Neuron (in vitro differentiated cells): ENCODE measurements around the gene SYT1.

Experiments
- H2AFZ ChIP-seq: one replicate; pipeline ENCODE4 v1.6.1; 2013; ENCODE audit warnings: low read depth, mild to moderate bottlenecking, inconsistent platforms, low read length, moderate library complexity
- H3K27me3 ChIP-seq: one replicate; pipeline ENCODE4 v1.6.1; 2013; ENCODE audit warnings: low read length; ENCODE audit not compliant: insufficient read depth
- H3K36me3 ChIP-seq: one replicate; pipeline ENCODE4 v1.6.1; 2013; ENCODE audit warnings: low read length; ENCODE audit not compliant: insufficient read depth
- H3K4me1 ChIP-seq: one replicate; pipeline ENCODE4 v1.6.1; 2013; ENCODE audit warnings: low read length; ENCODE audit not compliant: insufficient read depth
- H3K4me3 ChIP-seq: 2 replicates; pipeline ENCODE4 v1.5.1; 2013; ENCODE audit warnings: mild to moderate bottlenecking, low read length, moderate library complexity
- H3K9me3 ChIP-seq: one replicate; pipeline ENCODE4 v1.6.1; 2013; ENCODE audit warnings: low read length

Gene SYT1

DNA sequence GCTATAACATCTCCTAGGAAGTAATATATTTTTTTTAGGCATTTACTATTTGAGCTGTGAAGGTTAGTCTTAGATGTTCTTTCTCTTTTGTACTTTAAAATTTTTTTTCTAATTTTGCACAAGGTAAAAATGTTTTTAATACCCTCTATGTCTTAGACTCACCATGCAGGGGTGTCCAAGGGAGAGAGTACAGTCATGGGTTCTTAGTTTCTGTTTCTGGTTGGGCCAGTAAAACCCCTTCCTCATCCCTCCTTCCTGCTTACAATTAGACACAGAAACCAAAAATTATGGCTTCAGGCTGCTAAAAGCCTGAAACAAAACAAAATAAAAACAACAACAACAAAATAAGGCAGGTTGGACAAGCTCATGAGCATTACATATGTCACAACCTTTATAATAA is 193.0 kb downstream of the SYT1 start:
- Histone ChIP-seq H3K4me3 (no peak overlapping the region), H2AFZ (no peak overlapping the region), H3K36me3 (no peaks in the 10 kb centered on the region), H3K4me1 (peaks cover 19% of the 10 kb centered on the region), H3K9me3 (no peaks in the 10 kb centered on the region), H3K27me3 (no peaks in the 10 kb centered on the region)

DNA sequence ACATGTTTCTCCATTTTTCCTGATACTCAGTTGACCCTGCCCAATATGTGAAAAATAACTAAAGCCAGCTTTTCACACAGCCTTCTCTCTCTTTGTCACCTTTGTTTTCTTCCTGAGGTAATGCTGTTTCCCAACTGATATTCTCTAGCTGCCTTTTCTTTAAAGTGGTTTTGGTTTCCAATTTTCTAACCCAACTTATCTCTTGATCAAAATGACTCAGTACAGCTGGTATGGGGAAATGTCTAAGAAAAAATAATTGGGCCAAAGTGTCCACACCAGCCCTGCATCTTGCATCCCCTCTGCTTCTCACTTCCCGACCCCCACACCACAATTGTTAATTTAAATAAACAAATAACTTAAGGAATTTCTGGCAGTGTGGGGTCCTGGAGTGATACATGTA is 193.8 kb downstream of the SYT1 start:
- H2AFZ ChIP-seq = no peak overlapping the region
- H3K9me3 ChIP-seq = no peaks in the 10 kb centered on the region
- H3K4me1 ChIP-seq = peaks cover 27% of the 10 kb centered on the region
- no peaks in the 10 kb centered on the region for H3K36me3 ChIP-seq
- H3K4me3 ChIP-seq = no peak overlapping the region
- H3K27me3 ChIP-seq = no peaks in the 10 kb centered on the region

DNA sequence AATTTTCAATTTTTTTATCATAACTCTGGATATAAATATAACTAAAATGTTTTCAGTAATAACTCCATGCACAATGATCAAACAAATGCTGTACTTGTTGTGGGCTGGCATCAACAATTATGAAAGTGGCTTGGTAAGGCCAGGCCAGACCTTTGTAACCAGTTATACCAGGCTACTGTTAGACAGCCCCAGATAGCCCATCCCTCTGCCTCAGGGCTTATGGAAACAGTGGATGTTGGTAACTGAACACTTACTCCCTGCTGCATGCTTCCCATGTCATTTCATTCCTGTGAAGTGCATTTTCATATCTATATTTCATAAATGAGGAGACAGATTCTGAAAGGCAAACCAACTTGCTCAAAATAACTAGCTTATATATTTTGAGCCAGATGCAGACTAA is 195.0 kb downstream of the SYT1 start:
- Histone ChIP-seq H3K4me1 (peaks cover 34% of the 10 kb centered on the region), H3K27me3 (no peaks in the 10 kb centered on the region), H3K4me3 (no peak overlapping the region), H2AFZ (no peak overlapping the region), H3K9me3 (no peaks in the 10 kb centered on the region), H3K36me3 (no peaks in the 10 kb centered on the region)

DNA sequence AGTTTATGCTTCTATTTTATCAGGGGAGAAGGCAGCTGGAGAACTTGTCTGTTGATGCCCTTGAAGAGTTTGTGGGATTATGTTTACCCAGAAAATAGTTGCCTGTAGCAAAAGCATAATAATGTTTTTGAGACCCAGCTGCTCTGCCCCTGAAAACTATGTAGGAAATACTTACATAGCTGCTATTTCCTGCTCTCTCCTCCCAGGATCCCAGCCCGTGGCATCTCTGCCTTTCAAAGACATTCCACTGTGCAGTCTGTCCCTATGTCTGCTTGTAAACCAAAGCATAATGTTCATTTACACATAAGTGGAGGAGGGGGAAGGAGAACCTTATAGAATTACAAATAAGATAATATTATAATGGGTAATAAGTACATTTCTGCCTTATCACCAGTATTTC is 198.7 kb downstream of the SYT1 start:
- Histone ChIP-seq H3K4me3 (no peak overlapping the region), H3K27me3 (no peaks in the 10 kb centered on the region), H2AFZ (no peak overlapping the region), H3K36me3 (no peaks in the 10 kb centered on the region), H3K4me1 (peaks cover 34% of the 10 kb centered on the region), H3K9me3 (no peaks in the 10 kb centered on the region)

DNA sequence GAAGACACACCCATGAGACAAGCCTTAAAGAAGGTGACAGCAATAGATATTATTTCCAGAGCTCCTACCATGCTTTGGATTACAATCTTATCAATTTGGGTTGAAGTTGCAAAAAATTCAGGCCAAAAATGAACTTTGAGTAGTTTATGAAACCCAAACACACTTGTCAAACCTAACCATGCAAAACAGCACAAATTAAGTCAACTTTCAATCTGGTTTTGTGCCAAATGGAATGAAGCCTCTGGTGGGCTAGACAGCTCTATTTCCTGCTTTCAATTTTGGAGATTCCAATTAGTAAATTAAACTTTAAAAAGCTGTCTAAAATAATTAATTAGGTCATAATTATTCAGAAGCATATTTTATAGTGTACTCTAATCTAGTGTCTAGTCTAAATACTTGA is 203.4 kb downstream of the SYT1 start:
- no peaks in the 10 kb centered on the region for H3K9me3 ChIP-seq
- no peak overlapping the region for H3K4me3 ChIP-seq
- H2AFZ ChIP-seq = no peak overlapping the region
- no peaks in the 10 kb centered on the region for H3K27me3 ChIP-seq
- no peaks in the 10 kb centered on the region for H3K36me3 ChIP-seq
- H3K4me1 ChIP-seq = peaks cover 11% of the 10 kb centered on the region

DNA sequence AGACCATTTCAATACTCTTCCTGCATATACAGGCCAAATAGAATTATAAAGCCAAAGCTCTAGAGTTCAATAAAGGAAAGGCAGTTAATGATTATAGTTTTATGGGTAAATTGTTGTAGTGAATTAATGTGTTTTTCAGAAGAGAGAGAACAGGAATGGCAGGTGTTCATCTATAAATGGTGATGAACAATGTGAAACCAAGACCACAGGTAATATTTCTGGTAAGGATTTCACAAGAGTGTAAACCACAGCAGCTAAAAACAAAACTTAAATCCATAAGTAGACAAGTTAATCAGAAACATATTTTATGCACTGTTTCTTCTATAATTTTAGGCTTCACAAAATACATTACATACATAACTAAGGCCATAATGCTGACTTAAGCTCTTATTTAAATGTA is 204.4 kb downstream of the SYT1 start:
- Histone ChIP-seq H3K27me3 (no peaks in the 10 kb centered on the region), H3K9me3 (no peaks in the 10 kb centered on the region), H3K4me3 (no peak overlapping the region), H2AFZ (no peak overlapping the region), H3K4me1 (peaks cover under 1% of the 10 kb centered on the region), H3K36me3 (no peaks in the 10 kb centered on the region)

DNA sequence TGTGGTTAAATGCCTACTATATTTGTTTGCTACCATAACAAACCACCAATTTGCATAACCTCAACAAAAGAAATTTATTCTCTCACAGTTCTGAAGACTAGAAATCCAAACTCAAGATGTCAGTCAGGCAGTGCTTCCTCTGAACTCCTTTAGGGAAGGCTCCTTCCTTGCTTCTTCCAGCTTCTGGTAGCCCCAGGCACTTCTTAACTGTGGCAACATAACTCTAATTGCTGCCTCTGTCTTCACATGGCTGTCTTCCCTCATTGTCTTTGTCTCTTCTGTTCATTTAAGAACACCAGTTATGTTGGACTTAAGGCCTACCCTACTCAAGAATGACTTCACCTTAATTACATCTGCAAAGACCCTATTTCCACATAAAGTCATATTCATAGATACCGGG is 206.9 kb downstream of the SYT1 start:
- no peaks in the 10 kb centered on the region for H3K36me3 ChIP-seq
- no peaks in the 10 kb centered on the region for H3K4me1 ChIP-seq
- H3K4me3 ChIP-seq = no peak overlapping the region
- H2AFZ ChIP-seq = no peak overlapping the region
- no peaks in the 10 kb centered on the region for H3K27me3 ChIP-seq
- no peaks in the 10 kb centered on the region for H3K9me3 ChIP-seq

DNA sequence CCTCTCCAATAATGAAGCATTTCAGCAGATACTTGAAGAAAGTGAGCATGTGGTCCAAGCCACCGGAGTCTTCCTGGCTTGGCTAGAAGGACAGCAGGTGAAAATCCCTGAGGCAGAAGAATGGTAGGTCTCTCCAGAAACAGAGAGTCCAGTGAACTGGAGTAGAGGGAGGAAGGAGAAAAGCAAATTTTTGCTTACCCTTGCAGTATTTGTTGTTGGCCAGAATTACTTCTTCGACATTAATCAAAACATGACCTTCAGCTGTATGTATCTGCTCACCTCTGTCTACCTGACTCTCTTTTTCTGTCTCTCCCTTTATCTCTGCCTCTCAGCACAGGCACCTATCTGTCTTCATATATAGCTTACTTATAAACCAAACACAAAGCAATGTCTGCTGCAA is 208.9 kb downstream of the SYT1 start:
- no peaks in the 10 kb centered on the region for H3K9me3 ChIP-seq
- H3K27me3 ChIP-seq = no peaks in the 10 kb centered on the region
- no peak overlapping the region for H2AFZ ChIP-seq
- H3K4me3 ChIP-seq = no peak overlapping the region
- no peaks in the 10 kb centered on the region for H3K36me3 ChIP-seq
- no peaks in the 10 kb centered on the region for H3K4me1 ChIP-seq

DNA sequence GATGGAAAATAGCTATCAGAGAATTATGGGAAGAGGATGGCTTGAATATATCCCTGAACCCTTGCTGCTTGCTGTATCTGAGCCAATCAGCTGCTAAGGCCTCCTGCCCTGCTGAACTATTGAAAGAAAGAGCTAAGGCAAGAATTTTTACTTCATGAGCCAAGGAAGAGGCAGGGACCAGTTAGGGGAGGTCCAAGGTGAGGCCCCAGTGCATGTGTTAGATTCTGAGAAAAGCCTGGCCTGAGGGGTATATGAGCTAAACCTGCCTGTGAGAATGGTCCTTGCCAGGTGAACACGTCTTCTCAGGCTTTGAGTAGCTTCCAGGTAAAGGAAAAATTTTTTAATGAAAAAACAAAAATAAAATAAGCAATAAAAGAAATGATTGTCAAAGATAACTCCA is 218.0 kb downstream of the SYT1 start:
- Histone ChIP-seq H2AFZ (no peak overlapping the region), H3K4me3 (no peak overlapping the region), H3K4me1 (no peaks in the 10 kb centered on the region), H3K27me3 (no peaks in the 10 kb centered on the region), H3K36me3 (peaks cover 3% of the 10 kb centered on the region), H3K9me3 (peaks cover 2% of the 10 kb centered on the region)

DNA sequence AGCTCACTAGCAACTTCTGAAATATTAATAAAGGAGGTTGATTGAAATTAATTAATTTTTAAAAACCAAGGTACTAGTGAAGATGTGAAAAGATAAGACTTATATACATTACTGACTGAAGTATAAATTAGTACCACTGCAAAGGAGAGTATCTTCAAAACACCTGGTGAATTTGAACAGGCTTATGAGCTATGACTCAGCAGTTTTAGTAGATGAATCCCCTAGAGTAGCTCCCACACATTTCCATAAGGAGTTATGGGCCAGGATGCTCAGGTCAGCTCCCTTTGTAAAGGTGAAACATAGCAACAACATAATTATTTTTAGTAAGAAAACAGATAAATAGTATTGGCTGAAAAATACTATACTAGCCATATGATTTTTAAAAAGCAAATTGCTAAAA is 218.6 kb downstream of the SYT1 start:
- Histone ChIP-seq H3K4me3 (no peak overlapping the region), H2AFZ (no peak overlapping the region), H3K27me3 (no peaks in the 10 kb centered on the region), H3K4me1 (no peaks in the 10 kb centered on the region), H3K9me3 (peaks cover 2% of the 10 kb centered on the region), H3K36me3 (peaks cover 3% of the 10 kb centered on the region)

DNA sequence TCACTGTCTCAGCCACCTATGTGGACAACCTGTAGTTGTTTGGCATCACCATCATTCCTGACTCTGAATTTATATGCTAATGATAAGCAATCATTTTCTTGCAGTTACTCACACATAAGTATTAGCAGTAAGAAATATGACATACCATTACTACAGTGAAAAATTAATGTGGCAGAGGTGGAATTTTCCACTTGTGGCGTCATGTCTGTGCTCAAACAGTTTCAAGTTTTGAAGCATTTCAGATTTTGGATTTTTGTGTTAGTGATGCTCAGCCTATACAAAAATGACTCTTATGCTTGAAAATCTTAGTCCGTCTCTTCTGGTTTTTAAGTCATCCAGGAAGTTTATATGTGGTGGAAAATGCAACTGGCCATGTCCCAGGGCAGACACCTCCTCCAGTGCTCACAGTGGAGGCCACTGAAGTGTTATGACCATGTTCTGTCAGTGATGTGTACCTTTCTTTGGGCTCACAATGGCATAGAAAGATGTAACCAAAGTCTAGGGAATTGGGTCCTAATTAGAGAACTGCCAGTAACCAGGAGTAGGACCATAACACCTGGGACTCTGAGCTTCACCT is 220.6 kb downstream of the SYT1 start:
- peaks cover 2% of the 10 kb centered on the region for H3K9me3 ChIP-seq
- no peaks in the 10 kb centered on the region for H3K4me1 ChIP-seq
- H3K36me3 ChIP-seq = peaks cover 3% of the 10 kb centered on the region
- H3K27me3 ChIP-seq = no peaks in the 10 kb centered on the region
- H2AFZ ChIP-seq = no peak overlapping the region
- H3K4me3 ChIP-seq = no peak overlapping the region

DNA sequence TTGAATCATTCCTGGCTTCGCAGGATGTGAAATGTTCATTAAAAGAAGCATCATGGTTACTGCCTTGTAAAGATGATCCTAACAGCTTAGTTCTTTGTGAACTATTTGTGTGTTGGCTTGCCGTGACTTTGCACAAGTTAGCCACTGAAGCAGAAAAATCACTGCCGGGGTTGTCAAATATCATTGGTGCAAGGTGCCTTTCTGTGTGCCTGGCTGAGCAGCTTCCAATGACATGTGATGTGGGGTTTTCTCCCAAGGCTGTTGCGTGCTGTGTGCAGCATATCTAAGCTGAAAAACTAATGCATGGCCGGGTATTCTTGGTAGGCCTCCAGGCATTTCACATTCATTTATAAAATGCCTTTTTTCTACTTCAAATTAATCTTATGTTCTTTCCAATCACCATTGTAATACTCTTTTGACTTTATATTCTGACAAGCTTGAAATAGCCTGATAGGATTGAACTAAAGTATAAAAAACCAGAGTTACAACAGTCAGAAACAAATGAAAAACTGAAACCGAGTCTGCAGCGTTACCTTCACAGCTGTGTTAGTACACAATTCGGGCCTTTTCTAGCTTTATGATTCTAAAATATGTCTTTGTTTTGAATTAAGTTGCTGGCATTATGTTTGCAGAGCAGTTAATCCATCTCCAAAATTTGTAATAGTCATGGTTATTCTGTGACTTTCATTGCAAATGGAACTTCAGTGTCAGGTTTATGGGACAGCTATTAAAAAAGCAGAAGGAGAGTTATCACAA is 222.1 kb downstream of the SYT1 start:
- Histone ChIP-seq H3K27me3 (no peaks in the 10 kb centered on the region), H3K9me3 (no peaks in the 10 kb centered on the region), H3K4me1 (no peaks in the 10 kb centered on the region), H3K4me3 (no peak overlapping the region), H3K36me3 (no peaks in the 10 kb centered on the region), H2AFZ (no peak overlapping the region)

DNA sequence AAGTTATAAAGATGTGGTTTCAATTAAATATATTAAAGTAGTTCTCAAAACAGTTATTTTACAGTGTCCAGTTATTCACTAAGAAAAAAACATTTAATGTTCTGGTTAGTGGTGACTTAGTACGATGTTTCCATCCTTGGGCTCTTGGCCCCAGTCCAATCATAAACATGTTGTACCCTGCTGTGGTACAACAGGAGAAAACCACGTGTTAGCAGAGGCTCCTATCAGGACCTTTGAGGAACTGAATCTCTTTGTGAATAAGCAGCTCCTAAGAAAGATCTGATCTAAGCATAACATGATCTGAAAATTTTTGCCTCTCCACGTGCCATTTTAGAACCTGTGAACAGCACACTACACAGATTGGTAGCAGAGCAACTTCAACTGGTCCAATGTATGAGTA is 234.0 kb downstream of the SYT1 start:
- H3K36me3 ChIP-seq = no peaks in the 10 kb centered on the region
- H3K9me3 ChIP-seq = no peaks in the 10 kb centered on the region
- peaks cover 7% of the 10 kb centered on the region for H3K4me1 ChIP-seq
- no peak overlapping the region for H3K4me3 ChIP-seq
- H2AFZ ChIP-seq = no peak overlapping the region
- no peaks in the 10 kb centered on the region for H3K27me3 ChIP-seq

DNA sequence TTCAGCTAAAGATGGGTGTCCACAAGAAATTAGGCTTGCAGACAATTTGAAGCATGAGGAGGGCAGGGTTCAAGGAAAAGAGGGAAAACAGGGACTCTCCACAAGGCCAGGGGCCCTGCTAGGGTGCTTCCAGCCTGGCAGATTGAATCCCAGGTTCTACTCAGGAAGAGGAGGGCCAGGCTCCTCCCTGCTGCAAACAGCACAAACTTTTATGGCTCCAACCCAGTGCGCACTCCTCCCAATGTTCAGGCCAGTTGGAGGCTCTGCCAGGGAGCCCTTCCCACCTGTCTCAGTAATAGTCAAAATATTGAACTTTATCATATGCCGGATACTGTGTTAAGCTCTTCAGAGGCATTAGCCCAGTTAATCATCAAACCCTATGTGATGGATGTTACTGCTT is 244.4 kb downstream of the SYT1 start:
- Histone ChIP-seq H3K4me3 (no peak overlapping the region), H3K4me1 (peaks cover 4% of the 10 kb centered on the region), H3K9me3 (no peaks in the 10 kb centered on the region), H2AFZ (no peak overlapping the region), H3K36me3 (no peaks in the 10 kb centered on the region), H3K27me3 (no peaks in the 10 kb centered on the region)
